NB4 (cell line): ENCODE measurements around the gene CTXN1.

Source experiments
- CTCF ChIP-seq: IDR thresholded peaks from one replicate; pipeline ENCODE4 v1.5.1; 2012; ENCODE audit warnings: low read depth, low read length
- MAX ChIP-seq: IDR thresholded peaks from 2 replicates; pipeline ENCODE4 v1.6.1; 2011; ENCODE audit warnings: low read depth, low read length
- POLR2A ChIP-seq: IDR thresholded peaks from 2 replicates; pipeline ENCODE4 v1.6.1; 2011; ENCODE audit warnings: mild to moderate bottlenecking; ENCODE audit not compliant: insufficient read length; ENCODE audit errors: extremely low read depth

- TF ChIP-seq CTCF (no peak), POLR2A (no peak), MAX (no peak)
Measured at GRCh38 chr19:7927605-7928333, 1.8 kb upstream of the CTXN1 start.
